Left ventricle myocardium inferior (tissue), 1 donor: ENCODE data around the gene MNDA. TPM values are rescaled to one million over a fixed set of nuclear protein-coding genes. Genes with fewer than 3 reads are reported as not detected.

Experiments used
- DNase-seq: peaks from one replicate; pipeline ENCODE4 v3.0.0-alpha.2; 2020
- H3K27ac ChIP-seq: fragments of 200-600 bp; replicated peaks from 2 replicates; pipeline ENCODE4 v1.8.0; 2021
- H3K27me3 ChIP-seq: fragments of 200-600 bp; 2 replicates; pipeline ENCODE4 v1.8.0; 2021; ENCODE audit warnings: low read depth
- H3K36me3 ChIP-seq: fragments of 200-600 bp; 2 replicates; pipeline ENCODE4 v1.8.0; 2021
- H3K4me1 ChIP-seq: fragments of 200-600 bp; 2 replicates; pipeline ENCODE4 v1.8.0; 2021
- H3K4me3 ChIP-seq: fragments of 200-600 bp; 2 replicates; pipeline ENCODE4 v1.8.0; 2021; ENCODE audit warnings: mild to moderate bottlenecking, moderate library complexity
- H3K9me3 ChIP-seq: fragments of 200-600 bp; replicated peaks from 2 replicates; pipeline ENCODE4 v1.8.0; 2021
- CTCF ChIP-seq: fragments of 200-600 bp; IDR thresholded peaks from 2 replicates; pipeline ENCODE4 v1.8.0; 2021; ENCODE audit warnings: antibody characterized with exemption, mild to moderate bottlenecking, borderline replicate concordance
- intact Hi-C: fragments of 100-400 bp; cut with micrococcal nuclease; formaldehyde crosslinking; loops from one replicate; pipeline ENCODE4 v1.11.0; 2022
- total RNA-seq: library from RNA; stranded (reverse); fragmentation: NEBNext Ultra II Directional; extraction: Animal tissue kit (Norgen Biotek cat#: 25700); gene quantifications from one replicate; pipeline ENCODE4 v1.2.1, GENCODE V29; 2021
- donor health status: DM: no; HTN: yes; CAD: no; lungs with severe emphysema.

Gene MNDA
- total RNA-seq, 1 donor from 2014 or later, result 2.7 TPM

GRCh38 chr1:158818975-158819431, 12.1 kb upstream of the MNDA start:
- Histone ChIP-seq H3K4me1 (no peaks in the 10 kb centered on the region), H3K36me3 (no peaks in the 10 kb centered on the region), H3K4me3 (no peak overlapping the region), H3K27me3 (no peaks in the 10 kb centered on the region), H3K9me3 (peaks cover 10% of the 10 kb centered on the region), H3K27ac (no peak overlapping the region)
- intact Hi-C loops, result no loop called here
- TF ChIP-seq CTCF, result no peak
- DNase-seq, result no peak

DNA sequence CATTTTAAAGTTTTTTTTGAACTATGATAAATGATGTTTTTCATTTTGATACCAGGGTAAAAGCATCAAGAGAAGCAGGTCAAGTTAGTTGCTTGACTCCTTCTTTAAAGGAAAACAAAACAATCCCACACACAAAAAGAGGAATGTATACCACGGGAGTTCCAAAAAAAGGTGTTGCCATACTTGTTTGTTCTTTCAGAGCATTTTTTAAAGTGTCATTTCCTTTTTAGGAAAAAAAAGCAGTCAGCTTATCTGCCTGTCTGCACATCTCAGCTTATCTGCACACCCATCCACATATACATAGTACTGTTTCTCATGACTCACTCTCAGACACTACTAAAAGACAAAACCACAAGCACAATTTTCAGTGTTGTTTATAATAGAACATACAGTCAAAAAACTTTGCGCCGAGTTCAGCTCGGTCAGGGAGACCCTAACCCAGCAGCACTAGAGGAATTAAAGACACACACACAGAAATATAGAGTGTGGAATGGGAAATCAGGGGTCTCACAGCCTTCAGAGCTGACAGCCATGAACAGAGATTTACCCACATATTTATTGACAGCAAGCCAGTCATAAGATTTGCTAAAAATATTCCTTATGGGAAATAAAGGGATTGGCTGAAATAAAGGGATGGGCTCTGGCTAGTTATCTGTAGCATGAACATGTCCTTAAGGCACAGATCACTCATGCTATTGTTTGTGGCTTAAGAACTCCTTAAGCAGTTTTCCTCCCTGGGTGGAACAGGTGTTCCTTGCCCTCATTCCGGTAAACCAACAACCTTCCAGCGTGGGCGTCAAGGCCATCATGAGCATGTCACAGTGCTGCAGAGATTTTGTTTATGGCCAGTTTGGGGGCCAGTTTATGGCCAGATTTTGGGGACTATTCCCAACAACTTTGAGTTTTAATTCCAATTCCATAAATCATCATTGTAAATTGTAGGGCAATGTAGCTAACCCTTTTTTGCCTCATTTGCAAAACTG, 11.4 kb upstream of the MNDA start:
- no peaks in the 10 kb centered on the region for H3K36me3 ChIP-seq
- no peak for DNase-seq
- H3K9me3 ChIP-seq, result peaks cover 10% of the 10 kb centered on the region
- TF ChIP-seq CTCF, result no peak
- H3K4me3 ChIP-seq, result no peak overlapping the region
- no peaks in the 10 kb centered on the region for H3K4me1 ChIP-seq
- no peaks in the 10 kb centered on the region for H3K27me3 ChIP-seq
- intact Hi-C loops, result no loop called here
- no peak overlapping the region for H3K27ac ChIP-seq

DNA sequence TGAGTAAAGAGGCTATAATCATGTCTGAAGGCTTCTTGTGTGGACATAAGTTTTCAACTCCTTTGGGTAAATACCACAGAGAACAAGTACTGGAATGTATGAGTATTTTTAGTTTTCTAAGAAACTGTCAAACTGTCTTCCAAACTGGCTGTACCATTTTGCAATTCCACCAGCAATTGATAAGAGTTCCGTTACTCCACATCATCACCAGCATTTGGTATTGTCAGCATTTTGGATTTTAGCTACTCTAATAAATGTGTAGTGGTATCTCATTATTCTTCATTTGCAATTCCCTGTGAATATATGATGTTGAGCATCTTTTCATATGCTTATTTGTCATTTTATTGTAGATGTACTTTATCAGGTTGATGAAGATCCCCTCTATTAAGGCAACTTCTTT, 9.4 kb upstream of the MNDA start:
- no peaks in the 10 kb centered on the region for H3K27me3 ChIP-seq
- H3K9me3 ChIP-seq, result peaks cover 10% of the 10 kb centered on the region
- H3K27ac ChIP-seq, result no peak overlapping the region
- no peak for DNase-seq
- H3K36me3 ChIP-seq, result no peaks in the 10 kb centered on the region
- TF ChIP-seq CTCF, result no peak
- H3K4me1 ChIP-seq, result no peaks in the 10 kb centered on the region
- intact Hi-C loops, result no loop called here
- no peak overlapping the region for H3K4me3 ChIP-seq

GRCh38 chr1:158830074-158830677, 975 bp upstream of the MNDA start:
- no peak overlapping the region for H3K4me3 ChIP-seq
- no peaks in the 10 kb centered on the region for H3K27me3 ChIP-seq
- no peak overlapping the region for H3K27ac ChIP-seq
- H3K36me3 ChIP-seq, result no peaks in the 10 kb centered on the region
- no peak for DNase-seq
- H3K9me3 ChIP-seq, result peaks cover 22% of the 10 kb centered on the region
- no peak for TF ChIP-seq CTCF
- H3K4me1 ChIP-seq, result no peaks in the 10 kb centered on the region
- intact Hi-C loops, result no loop called here

GRCh38 chr1:158833264-158833663, 2.1 kb downstream of the MNDA start:
- TF ChIP-seq CTCF, result no peak
- intact Hi-C loops, result no loop called here

More at GRCh38 chr1:158833264-158833663, 2.1 kb downstream of the MNDA start:
- no peak overlapping the region for H3K4me3 ChIP-seq
- H3K27me3 ChIP-seq, result no peaks in the 10 kb centered on the region
- no peaks in the 10 kb centered on the region for H3K36me3 ChIP-seq
- H3K27ac ChIP-seq, result no peak overlapping the region
- no peaks in the 10 kb centered on the region for H3K4me1 ChIP-seq
- peaks cover 24% of the 10 kb centered on the region for H3K9me3 ChIP-seq
- DNase-seq, result no peak
